Nephron (organoid): ENCODE results near the gene MPDU1.
A peak's percentile ranks its signal among the peaks of the same experiment; 100 is the strongest.

Source experiments
- H3K27ac Mint-ChIP-seq, 3 experiments: 2 replicates each; pipeline ENCODE4 v1.8.0; 2020; ENCODE audit warnings: mixed read lengths in 3 of 3, mild to moderate bottlenecking in 2 of 3, moderate library complexity in 1 of 3
- H3K27me3 Mint-ChIP-seq: 2 replicates; pipeline ENCODE4 v1.8.0; 2021; ENCODE audit warnings: low read depth, mild to moderate bottlenecking, moderate library complexity, mixed read lengths
- H3K36me3 Mint-ChIP-seq: 2 replicates; pipeline ENCODE4 v1.8.0; 2020; ENCODE audit warnings: low read depth, mixed read lengths
- H3K4me1 Mint-ChIP-seq: 2 replicates; pipeline ENCODE4 v1.8.0; 2020; ENCODE audit warnings: mixed read lengths
- H3K4me3 Mint-ChIP-seq, 3 experiments: 2 replicates each; pipeline ENCODE4 v1.8.0; 2020; ENCODE audit warnings: mild to moderate bottlenecking in 3 of 3, mixed read lengths in 3 of 3, moderate library complexity in 2 of 3
- H3K9me3 Mint-ChIP-seq: 2 replicates; pipeline ENCODE4 v1.8.0; 2020; ENCODE audit warnings: mixed read lengths
- CTCF ChIP-seq, 3 experiments: fragments of 200-600 bp; sonication (generic); IDR thresholded peaks; one replicate each; pipeline ENCODE4 v1.5.0; 2021; ENCODE audit warnings: antibody characterized with exemption in 3 of 3; ENCODE audit not compliant: unreplicated experiment in 3 of 3

MPDU1 gene

GRCh38 chr17:7636163-7636562 lies 52.5 kb downstream of the MPDU1 start:
- H3K27me3 Mint-ChIP-seq = peaks cover 4% of the 10 kb centered on the region
- H3K4me3 Mint-ChIP-seq = no peak overlapping the region
- no peaks in the 10 kb centered on the region for H3K36me3 Mint-ChIP-seq
- H3K4me1 Mint-ChIP-seq = no peaks in the 10 kb centered on the region
- peak overlapping the region in 1 of 3 experiments; percentile 14 for H3K27ac Mint-ChIP-seq
- no peaks in the 10 kb centered on the region for H3K9me3 Mint-ChIP-seq
- TF ChIP-seq CTCF (IDR thresholded peaks at IDR 0.05; ENCODE audit: unreplicated experiment in 3 of 3) = no peak
